Skeletal muscle tissue (tissue), 4 donors: ENCODE data around the gene ZRANB3. TPM values are rescaled to one million over a fixed set of nuclear protein-coding genes. Genes with fewer than 3 reads are reported as not detected.
A peak's percentile ranks its signal among the peaks of the same experiment; 100 is the strongest.

ENCODE experiments used
- H3K27ac ChIP-seq: one replicate; pipeline ENCODE4 v1.7.0; 2013; ENCODE audit warnings: mild to moderate bottlenecking, low read depth, low read length, inconsistent platforms
- H3K27me3 ChIP-seq, 3 donors: one replicate each; pipeline ENCODE4 v1.7.0; 2013; ENCODE audit warnings: low read length in 3 of 3; ENCODE audit not compliant: control insufficient read depth in 3 of 3, insufficient read depth in 3 of 3
- H3K36me3 ChIP-seq, 3 donors: one replicate each; pipeline ENCODE4 v1.7.0; 2013; ENCODE audit warnings: low read length in 3 of 3; ENCODE audit not compliant: control insufficient read depth in 3 of 3, insufficient read depth in 3 of 3
- H3K4me1 ChIP-seq, 3 donors: one replicate each; pipeline ENCODE4 v1.7.0; 2013; ENCODE audit warnings: low read length in 3 of 3, mild to moderate bottlenecking in 3 of 3; ENCODE audit not compliant: control insufficient read depth in 3 of 3, insufficient read depth in 3 of 3
- H3K4me3 ChIP-seq, 3 donors: one replicate each; pipeline ENCODE4 v1.7.0; 2013; ENCODE audit warnings: low read length in 3 of 3
- H3K9ac ChIP-seq, 3 donors: one replicate each; pipeline ENCODE4 v1.7.0; 2013; ENCODE audit warnings: low read length in 3 of 3, mild to moderate bottlenecking in 3 of 3, moderate library complexity in 2 of 3, low read depth in 1 of 3
- H3K9me3 ChIP-seq, 3 donors: one replicate each; pipeline ENCODE4 v1.7.0; 2013; ENCODE audit warnings: low read length in 3 of 3; ENCODE audit not compliant: control insufficient read depth in 3 of 3
- total RNA-seq: library from RNA; depleted of rRNA; stranded (reverse); fragments of >200 nt; gene quantifications from one replicate; pipeline ENCODE4 v1.2.3, GENCODE V29; 2014
- donor health status: Osteomylitis.

ZRANB3 gene
- total RNA-seq, 1 donor from 2014 or later: 12.5 TPM

- Histone ChIP-seq H3K9ac (no peak overlapping the region), H3K9me3 (no peaks in the 10 kb centered on the region), H3K27ac (no peak overlapping the region), H3K36me3 (peaks cover 0 to 4% (median 0%) of the 10 kb centered on the region in 3 donors), H3K27me3 (no peaks in the 10 kb centered on the region), H3K4me3 (no peak overlapping the region), H3K4me1 (no peaks in the 10 kb centered on the region)
These were observed 427.2 kb downstream of the ZRANB3 start for GRCh38 chr2:135103843-135104242.

- Histone ChIP-seq H3K9me3 (no peaks in the 10 kb centered on the region), H3K27me3 (no peaks in the 10 kb centered on the region), H3K9ac (no peak overlapping the region), H3K4me1 (no peaks in the 10 kb centered on the region), H3K27ac (no peak overlapping the region), H3K4me3 (peak overlapping the region in 1 of 3 donors; percentile 15), H3K36me3 (peaks cover 0 to 10% (median 0%) of the 10 kb centered on the region in 3 donors)
These were observed 431.1 kb downstream of the ZRANB3 start for GRCh38 chr2:135099802-135100483.

- no peaks in the 10 kb centered on the region for H3K9me3 ChIP-seq
- H3K4me1 ChIP-seq: no peaks in the 10 kb centered on the region
- H3K4me3 ChIP-seq: no peak overlapping the region
- peaks cover 6 to 17% (median 7%) of the 10 kb centered on the region in 3 donors for H3K36me3 ChIP-seq
- no peaks in the 10 kb centered on the region for H3K27me3 ChIP-seq
- H3K27ac ChIP-seq: no peak overlapping the region
- no peak overlapping the region for H3K9ac ChIP-seq
These were observed 433.3 kb downstream of the ZRANB3 start for GRCh38 chr2:135097532-135098231.

DNA sequence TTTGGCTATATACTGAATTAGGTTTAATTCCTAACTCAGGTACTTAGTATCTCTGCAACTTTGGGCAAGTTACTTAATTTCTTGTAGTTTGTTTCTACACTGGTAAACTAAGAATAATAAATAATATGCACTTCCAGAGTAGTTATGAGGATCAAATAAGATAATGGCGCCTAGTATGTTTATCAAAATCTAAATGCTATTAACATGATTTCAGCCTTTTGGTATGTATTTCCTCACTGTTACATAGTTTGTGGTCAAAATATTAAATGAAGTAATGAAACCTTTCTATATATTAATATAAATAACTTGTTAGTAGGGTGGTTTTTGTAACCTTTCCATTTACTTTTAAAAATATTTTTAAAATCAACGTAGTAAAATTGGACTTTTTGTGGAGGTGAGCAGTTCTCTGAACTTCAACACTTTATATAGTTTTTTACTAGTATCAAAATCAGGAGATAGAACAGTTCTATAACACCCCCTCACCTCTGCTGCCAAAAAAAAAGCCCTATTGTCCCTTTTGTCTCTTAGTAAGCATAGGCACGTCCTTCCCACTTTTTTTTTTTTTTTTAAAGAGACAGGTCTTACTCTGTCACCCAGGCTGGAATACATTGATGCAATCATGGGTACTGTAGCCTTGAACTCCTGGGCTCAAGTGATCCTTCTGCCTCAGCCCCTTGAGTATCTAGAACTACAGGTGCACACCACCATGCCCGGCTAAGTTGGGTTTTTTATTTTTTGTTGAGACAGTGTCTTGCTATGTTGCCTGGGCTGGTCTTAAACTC, 434.2 kb downstream of the ZRANB3 start:
- no peak overlapping the region for H3K9ac ChIP-seq
- H3K27me3 ChIP-seq: no peaks in the 10 kb centered on the region
- H3K4me1 ChIP-seq: no peaks in the 10 kb centered on the region
- no peak overlapping the region for H3K4me3 ChIP-seq
- no peaks in the 10 kb centered on the region for H3K9me3 ChIP-seq
- no peak overlapping the region for H3K27ac ChIP-seq
- H3K36me3 ChIP-seq: peaks cover 6 to 18% (median 7%) of the 10 kb centered on the region in 3 donors

DNA sequence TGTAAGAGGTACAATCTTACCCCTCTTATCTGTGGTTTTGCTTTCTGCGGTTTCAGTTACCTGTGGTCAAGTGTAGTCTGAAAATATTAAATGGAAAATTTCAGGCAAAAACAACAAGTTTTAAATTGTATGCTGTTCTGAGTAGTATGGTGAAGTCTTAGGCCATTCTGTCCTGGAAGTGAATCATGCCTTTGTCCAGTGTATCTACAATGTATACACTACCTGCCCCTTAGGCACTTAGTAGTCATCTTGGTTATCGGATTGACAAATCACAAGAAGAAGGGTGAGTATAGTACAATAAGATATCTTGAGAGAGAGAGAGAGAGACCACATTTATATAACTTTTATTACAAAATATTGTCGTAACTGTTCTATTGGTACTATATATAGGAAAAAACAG, 435.4 kb downstream of the ZRANB3 start:
- no peak overlapping the region for H3K4me3 ChIP-seq
- H3K4me1 ChIP-seq: no peaks in the 10 kb centered on the region
- no peaks in the 10 kb centered on the region for H3K9me3 ChIP-seq
- H3K27me3 ChIP-seq: no peaks in the 10 kb centered on the region
- no peak overlapping the region for H3K9ac ChIP-seq
- no peak overlapping the region for H3K27ac ChIP-seq
- peaks cover 6 to 18% (median 7%) of the 10 kb centered on the region in 3 donors for H3K36me3 ChIP-seq

GRCh38 chr2:135094508-135094907, 436.5 kb downstream of the ZRANB3 start:
- Histone ChIP-seq H3K4me3 (no peak overlapping the region), H3K9me3 (no peaks in the 10 kb centered on the region), H3K27ac (no peak overlapping the region), H3K27me3 (no peaks in the 10 kb centered on the region), H3K9ac (no peak overlapping the region), H3K4me1 (no peaks in the 10 kb centered on the region), H3K36me3 (peaks cover 6 to 19% (median 10%) of the 10 kb centered on the region in 3 donors)

DNA sequence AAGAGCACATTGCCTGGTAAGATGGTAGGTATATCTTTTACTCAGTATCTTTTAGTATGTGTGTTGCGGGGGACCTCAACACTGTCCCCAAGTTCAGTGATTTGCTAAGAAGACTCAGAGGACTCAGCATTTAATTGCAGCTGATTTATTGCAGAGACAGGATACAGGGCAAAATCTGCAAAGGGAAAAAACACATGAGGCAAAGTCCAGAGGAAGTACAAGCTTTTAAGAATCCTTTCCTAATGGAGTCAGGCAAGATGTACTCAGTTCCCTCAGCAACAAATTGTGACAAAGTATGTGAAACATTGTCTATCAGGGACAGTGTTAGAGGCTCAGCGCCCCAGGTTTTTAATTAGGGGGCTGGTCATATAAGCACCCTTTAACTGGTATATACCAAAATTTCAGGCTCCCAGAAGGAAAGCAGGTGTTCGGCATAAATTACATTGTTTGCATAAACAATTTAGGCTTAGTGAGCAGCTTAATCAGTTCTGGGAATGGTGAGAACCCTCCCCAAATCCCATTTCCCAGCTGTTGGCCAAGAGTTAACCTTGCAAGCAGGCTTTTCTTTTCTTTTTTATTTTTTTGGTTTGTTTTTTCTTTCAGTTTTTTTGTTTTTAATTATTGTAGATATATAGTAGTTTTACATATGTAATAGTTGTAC, 437.2 kb downstream of the ZRANB3 start:
- H3K9me3 ChIP-seq: no peaks in the 10 kb centered on the region
- peaks cover 6 to 19% (median 10%) of the 10 kb centered on the region in 3 donors for H3K36me3 ChIP-seq
- no peaks in the 10 kb centered on the region for H3K4me1 ChIP-seq
- no peak overlapping the region for H3K4me3 ChIP-seq
- H3K27ac ChIP-seq: no peak overlapping the region
- H3K27me3 ChIP-seq: no peaks in the 10 kb centered on the region
- no peak overlapping the region for H3K9ac ChIP-seq

DNA sequence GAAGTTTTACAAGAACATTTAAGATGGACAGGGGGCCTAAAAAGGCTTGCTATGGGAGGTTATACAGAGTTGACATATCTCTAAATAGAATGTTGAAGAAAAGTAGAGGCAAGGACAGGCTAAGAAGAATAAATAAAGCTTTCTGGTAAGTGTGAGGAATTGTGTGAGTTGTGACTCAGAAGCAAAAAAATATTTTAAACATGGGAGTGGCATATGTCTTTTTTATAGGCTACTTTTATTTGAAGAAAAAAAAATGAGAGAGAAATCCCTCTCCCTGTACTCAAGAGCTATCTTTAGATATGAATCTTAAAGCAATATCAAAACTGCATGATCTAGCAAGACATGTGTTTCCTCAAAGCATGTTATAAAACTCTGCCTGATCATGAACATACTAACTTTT, 437.8 kb downstream of the ZRANB3 start:
- no peaks in the 10 kb centered on the region for H3K27me3 ChIP-seq
- H3K27ac ChIP-seq: no peak overlapping the region
- H3K4me3 ChIP-seq: no peak overlapping the region
- peaks cover 6 to 19% (median 10%) of the 10 kb centered on the region in 3 donors for H3K36me3 ChIP-seq
- no peaks in the 10 kb centered on the region for H3K9me3 ChIP-seq
- H3K4me1 ChIP-seq: no peaks in the 10 kb centered on the region
- H3K9ac ChIP-seq: no peak overlapping the region

- H3K9ac ChIP-seq: no peak overlapping the region
- H3K27ac ChIP-seq: no peak overlapping the region
- peaks cover 6 to 16% (median 10%) of the 10 kb centered on the region in 3 donors for H3K36me3 ChIP-seq
- H3K4me3 ChIP-seq: no peak overlapping the region
- H3K9me3 ChIP-seq: no peaks in the 10 kb centered on the region
- no peaks in the 10 kb centered on the region for H3K27me3 ChIP-seq
- no peaks in the 10 kb centered on the region for H3K4me1 ChIP-seq
These were observed 439.3 kb downstream of the ZRANB3 start for GRCh38 chr2:135091681-135092080.
